K562 treated with DMSO at 1 percent for 48 hours (cell line): ENCODE results near the gene IRX6. TPM values are rescaled to one million over a fixed set of nuclear protein-coding genes. Genes with fewer than 3 reads are reported as not detected.

Source experiments
- total RNA-seq: library from RNA; unstranded; fragments of 300-600 nt; gene quantifications from 2 replicates; pipeline ENCODE4 v1.2.3, GENCODE V29; 2022; ENCODE audit warnings: low replicate concordance; ENCODE audit errors: extremely low read depth

The IRX6 gene
- total RNA-seq, result not detected in 2 replicates

DNA sequence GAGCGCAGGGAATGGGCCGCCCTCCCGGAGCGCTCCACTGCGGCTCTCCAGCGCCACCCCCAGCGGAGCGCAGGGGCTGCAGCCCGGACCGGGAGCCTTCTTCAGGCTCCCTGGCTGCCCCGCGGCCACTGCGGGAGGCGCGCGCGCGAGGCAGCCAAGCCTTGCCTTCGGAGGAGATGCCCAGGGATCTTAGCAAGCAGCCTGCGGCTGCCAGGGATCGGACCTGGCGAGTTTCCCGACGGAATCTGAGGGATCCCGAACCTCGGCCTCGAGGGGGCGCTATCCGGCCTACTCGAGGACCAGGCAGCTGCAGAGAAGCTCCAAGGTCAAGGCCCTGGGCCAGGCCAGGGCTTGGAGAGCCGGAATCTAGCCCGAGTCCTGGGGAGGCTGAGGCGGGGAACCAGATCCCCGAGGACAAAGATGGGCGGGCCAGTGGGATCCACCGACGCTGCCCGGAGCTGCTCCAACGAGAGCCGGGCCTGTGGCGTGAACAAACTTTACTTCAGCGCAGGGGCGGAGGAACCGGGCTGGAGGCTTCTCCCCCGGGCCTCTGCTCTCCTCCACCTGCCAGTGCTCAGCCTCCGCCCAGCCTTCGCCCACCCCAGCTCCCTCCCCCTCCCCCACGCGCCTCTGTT is at the start of gene IRX6:
TSS of gene IRX6 (plus strand) at position 567 of the 635 bp plus-strand sequence. CDS start 889 bp downstream, outside the sequence.

Other genes with a start within 250 kb of the IRX6 start
- gene MMP2, start 155.0 kb downstream of the IRX6 start, total RNA-seq, result not detected in 2 replicates
- gene LPCAT2, start 184.9 kb downstream of the IRX6 start, total RNA-seq, result not detected in 2 replicates
- gene CAPNS2, start 242.5 kb downstream of the IRX6 start, total RNA-seq, result not detected in 2 replicates